ENCODE results near the gene MINDY4. TPM values are rescaled to one million over a fixed set of nuclear protein-coding genes. Genes with fewer than 3 reads are reported as not detected.

The MINDY4 gene
- total and polyA plus RNA-seq, 2 donors (not counting 1 experiment from before 2014, with no cell fraction given), result 0.12 to 1.1 TPM

DNA sequence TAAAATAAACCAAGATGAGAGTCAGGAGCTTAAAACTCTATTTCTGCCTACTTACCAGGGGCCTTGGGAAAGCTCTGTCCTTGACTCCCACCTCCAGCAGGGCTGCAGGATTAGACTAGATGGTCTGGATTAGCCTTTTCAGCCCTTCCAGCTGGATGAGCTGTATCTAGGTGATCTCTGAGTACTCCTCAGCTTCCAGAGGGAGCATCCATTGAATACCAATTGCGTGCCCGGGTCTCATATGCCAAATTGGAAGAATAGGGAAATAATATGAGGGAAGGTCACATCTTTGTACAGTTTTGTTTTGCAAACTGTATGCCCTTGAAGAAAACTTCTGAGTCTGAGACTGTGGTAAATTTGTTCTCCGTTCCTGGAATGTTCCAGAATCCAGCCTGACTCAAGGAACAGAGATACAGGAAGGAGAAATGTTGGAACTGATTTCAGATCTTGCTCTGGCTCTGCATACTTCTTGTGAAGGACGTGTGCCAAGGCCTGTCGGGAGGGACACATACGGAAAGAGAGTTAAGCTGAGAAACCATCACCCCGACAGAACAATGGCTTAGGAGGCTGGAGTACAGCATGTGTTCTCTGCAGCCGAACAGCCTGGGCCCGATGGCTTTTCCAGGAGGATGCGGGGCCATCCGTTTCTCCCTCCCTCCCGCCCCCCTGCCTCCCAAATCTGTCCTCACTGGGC lies 44.9 kb downstream of the MINDY4 start:
- Histone ChIP-seq H3K4me2 (replicated peaks; ENCODE audit: low read depth, low read length, poor library complexity, severe bottlenecking) (no peak overlapping the region), H3K9me3 (ENCODE audit: control extremely low read depth in 1 of 3, control insufficient read depth in 2 of 3, insufficient read depth in 1 of 3, low read length in 2 of 3) (no peaks in the 10 kb centered on the region), H3K4me1 (ENCODE audit: control insufficient read depth in 2 of 2, insufficient read depth in 2 of 2, low read length in 2 of 2) (no peaks in the 10 kb centered on the region), H4K20me1 (ENCODE audit: control insufficient read depth, insufficient read depth, low read length, poor library complexity, severe bottlenecking) (no peaks in the 10 kb centered on the region), H3K4me3 (ENCODE audit: control extremely low read depth in 1 of 5, extremely low read depth in 1 of 5, insufficient read depth in 1 of 5, low read depth in 2 of 5, low read length in 4 of 5) (no peak overlapping the region), H3K27ac (ENCODE audit: low read length in 2 of 2) (no peak overlapping the region), H2AFZ (ENCODE audit: insufficient read depth, low read depth, low read length, poor library complexity, severe bottlenecking) (no peak overlapping the region), H3K27me3 (replicated peaks in 1 of 4; ENCODE audit: control extremely low read depth in 1 of 4, control insufficient read depth in 3 of 4, insufficient read depth in 4 of 4, low read length in 3 of 4) (no peaks in the 10 kb centered on the region), H3K9ac (ENCODE audit: low read length) (no peak overlapping the region), H3K79me2 (ENCODE audit: control insufficient read depth, insufficient read depth, low read length) (no peaks in the 10 kb centered on the region), H3K36me3 (replicated peaks in 1 of 2; ENCODE audit: control extremely low read depth in 1 of 2, control insufficient read depth in 1 of 2, extremely low read depth in 1 of 2, insufficient read depth in 2 of 2, low read length in 1 of 2) (no peaks in the 10 kb centered on the region)
- TF ChIP-seq EZH2 (IDR thresholded peaks at IDR 0.05; ENCODE audit: borderline replicate concordance, insufficient read depth, low read depth, low read length, poor library complexity, severe bottlenecking), result no peak
- TF ChIP-seq CTCF (IDR thresholded peaks at IDR 0.05), result no peak
- intact Hi-C loops (cut with micrococcal nuclease), result no loop called here
- Mint-ChIP-seq H3K4me3 (no peak overlapping the region), H3K9me3 (ENCODE audit: insufficient read depth) (no peaks in the 10 kb centered on the region), H3K4me1 (peaks cover 6% of the 10 kb centered on the region), H3K27ac (no peak overlapping the region), H3K27me3 (no peaks in the 10 kb centered on the region)
- ChIA-PET POLR2A (no interaction called here), CTCF (no interaction called here)
- no peak for ATAC-seq (ENCODE audit: low read depth)
- 93% methylated on average over 11 of the region's 12 CpGs for WGBS (ENCODE audit: insufficient coverage)
- no peak for DNase-seq

DNA sequence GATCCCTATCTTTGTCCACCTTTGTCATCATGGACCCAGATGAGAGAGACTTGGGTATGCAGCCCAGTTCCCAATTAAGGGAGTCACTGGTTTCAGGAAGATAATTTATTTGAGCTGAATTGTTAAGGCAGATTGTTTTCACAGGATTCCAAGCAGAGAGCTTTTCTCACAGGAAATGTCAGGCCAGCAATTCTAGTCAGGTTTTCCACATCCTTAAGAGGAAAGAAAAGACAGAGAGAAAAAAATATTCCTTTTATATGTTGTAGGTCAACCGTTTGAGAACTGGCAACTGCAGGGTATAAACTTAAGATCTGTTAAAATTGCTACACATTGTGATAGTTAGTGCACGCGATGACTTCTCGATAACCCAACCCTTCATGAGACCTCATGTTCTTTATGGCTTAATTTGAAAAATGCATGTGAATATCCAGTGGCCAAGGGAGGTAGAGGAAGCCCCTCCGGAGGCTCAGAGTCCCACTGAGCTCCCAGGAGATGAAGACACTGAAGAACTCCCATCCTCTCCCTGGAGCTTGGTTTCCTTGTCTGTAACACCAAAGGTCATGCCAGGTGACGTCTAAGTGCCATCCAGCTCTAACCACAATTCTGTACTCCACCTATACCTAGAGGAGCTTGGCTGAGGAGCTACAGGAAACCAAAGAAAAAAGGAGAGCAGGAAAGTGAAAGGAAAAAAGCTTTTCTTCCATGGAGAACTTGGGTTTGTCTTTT lies 45.6 kb downstream of the MINDY4 start:
- H3K4me3 Mint-ChIP-seq, result no peak overlapping the region
- no peak overlapping the region for H2AFZ ChIP-seq (ENCODE audit: insufficient read depth, low read depth, low read length, poor library complexity, severe bottlenecking)
- H3K36me3 ChIP-seq (replicated peaks in 1 of 2; ENCODE audit: control extremely low read depth in 1 of 2, control insufficient read depth in 1 of 2, extremely low read depth in 1 of 2, insufficient read depth in 2 of 2, low read length in 1 of 2), result no peaks in the 10 kb centered on the region
- no peaks in the 10 kb centered on the region for H3K9me3 ChIP-seq (ENCODE audit: control extremely low read depth in 1 of 3, control insufficient read depth in 2 of 3, insufficient read depth in 1 of 3, low read length in 2 of 3)
- WGBS (ENCODE audit: insufficient coverage), result 89% methylated on average over 1 of the region's 6 CpGs
- H3K4me1 Mint-ChIP-seq, result no peaks in the 10 kb centered on the region
- no peaks in the 10 kb centered on the region for H4K20me1 ChIP-seq (ENCODE audit: control insufficient read depth, insufficient read depth, low read length, poor library complexity, severe bottlenecking)
- intact Hi-C loops (cut with micrococcal nuclease), result no loop called here
- TF ChIP-seq EZH2 (IDR thresholded peaks at IDR 0.05; ENCODE audit: borderline replicate concordance, insufficient read depth, low read depth, low read length, poor library complexity, severe bottlenecking), result no peak
- TF ChIP-seq CTCF (IDR thresholded peaks at IDR 0.05), result no peak
- no peak overlapping the region for H3K9ac ChIP-seq (ENCODE audit: low read length)
- no peaks in the 10 kb centered on the region for H3K27me3 Mint-ChIP-seq
- ATAC-seq (ENCODE audit: low read depth), result no peak
- no peak overlapping the region for H3K4me2 ChIP-seq (replicated peaks; ENCODE audit: low read depth, low read length, poor library complexity, severe bottlenecking)
- DNase-seq, result no peak
- H3K9me3 Mint-ChIP-seq (ENCODE audit: insufficient read depth), result no peaks in the 10 kb centered on the region
- H3K4me3 ChIP-seq (ENCODE audit: control extremely low read depth in 1 of 5, extremely low read depth in 1 of 5, insufficient read depth in 1 of 5, low read depth in 2 of 5, low read length in 4 of 5), result no peak overlapping the region
- POLR2A ChIA-PET, result no interaction called here
- no peaks in the 10 kb centered on the region for H3K4me1 ChIP-seq (ENCODE audit: control insufficient read depth in 2 of 2, insufficient read depth in 2 of 2, low read length in 2 of 2)
- CTCF ChIA-PET, result interaction anchor here (1.0 kb wide), 1 partner anchor 18 kb away, joined by 3 read pairs; no protein-coding TSS in a partner anchor
- H3K27me3 ChIP-seq (replicated peaks in 1 of 4; ENCODE audit: control extremely low read depth in 1 of 4, control insufficient read depth in 3 of 4, insufficient read depth in 4 of 4, low read length in 3 of 4), result no peaks in the 10 kb centered on the region
- H3K27ac Mint-ChIP-seq, result no peak overlapping the region
- H3K27ac ChIP-seq (ENCODE audit: low read length in 2 of 2), result no peak overlapping the region
- H3K79me2 ChIP-seq (ENCODE audit: control insufficient read depth, insufficient read depth, low read length), result no peaks in the 10 kb centered on the region
